EL (cell line): ENCODE data around the gene TTYH3.
"Not testable (repeated sequence)": the region's sequence is repeated elsewhere in the genome, so short reads cannot be mapped to it uniquely, and the experiment has no call there.

Source experiments
- DNase-seq: peaks from one replicate; pipeline ENCODE4 v3.0.0-alpha.2; 2016

The TTYH3 gene

GRCh38 chr7:2631946-2632732 lies at the start of gene TTYH3:
TTYH3 (plus strand) TSS chr7:2631986; CDS start chr7:2632156, 170 bp downstream.
- DNase-seq: no peak

GRCh38 chr7:2582006-2582735 lies 49.6 kb upstream of the TTYH3 start:
- no peak for DNase-seq

GRCh38 chr7:2583798-2584580 lies 47.8 kb upstream of the TTYH3 start:
- no peak for DNase-seq

- DNase-seq: no peak
Observed at GRCh38 chr7:2585446-2585845, 46.3 kb upstream of the TTYH3 start.

- no peak for DNase-seq
Observed at GRCh38 chr7:2586326-2587020, 45.3 kb upstream of the TTYH3 start.

GRCh38 chr7:2587134-2587533 lies 44.7 kb upstream of the TTYH3 start:
- DNase-seq: no peak

- DNase-seq: no peak
Observed at GRCh38 chr7:2587778-2588177, 44.0 kb upstream of the TTYH3 start.

- DNase-seq: no peak
Observed at GRCh38 chr7:2589341-2589740, 42.4 kb upstream of the TTYH3 start.

- not testable (repeated sequence) for DNase-seq
Observed at GRCh38 chr7:2589941-2590340, 41.8 kb upstream of the TTYH3 start.

- no peak for DNase-seq
Observed at GRCh38 chr7:2592375-2592865, 39.4 kb upstream of the TTYH3 start.

GRCh38 chr7:2593036-2593727 lies 38.6 kb upstream of the TTYH3 start:
- DNase-seq: no peak

- no peak for DNase-seq
Observed at GRCh38 chr7:2594599-2594998, 37.2 kb upstream of the TTYH3 start.

GRCh38 chr7:2595258-2595860 lies 36.4 kb upstream of the TTYH3 start:
- DNase-seq: no peak

- no peak for DNase-seq
Observed at GRCh38 chr7:2596464-2597272, 35.1 kb upstream of the TTYH3 start.

GRCh38 chr7:2597273-2597640 lies 34.5 kb upstream of the TTYH3 start:
- DNase-seq: no peak

GRCh38 chr7:2598154-2598823 lies 33.5 kb upstream of the TTYH3 start:
- no peak for DNase-seq

GRCh38 chr7:2601065-2601464 lies 30.7 kb upstream of the TTYH3 start:
- DNase-seq: no peak

GRCh38 chr7:2601907-2602306 lies 29.9 kb upstream of the TTYH3 start:
- no peak for DNase-seq

- no peak for DNase-seq
Observed at GRCh38 chr7:2602406-2603043, 29.3 kb upstream of the TTYH3 start.
